Stimulated activated CD4-positive, alpha-beta T cell treated with anti-CD3 and anti-CD28 coated beads, Interleukin-12 subunit alpha, Interleukin-12 subunit beta, amount 100 ng/mL, for 48 hours (primary cell): ENCODE results near the gene ENTPD5.
"Not testable (repeated sequence)": the region's sequence is repeated elsewhere in the genome, so short reads cannot be mapped to it uniquely, and the experiment has no call there.

Experiments
- DNase-seq, 3 donors: peaks; one replicate each; pipeline ENCODE4 v3.0.0-alpha.2; 2020; ENCODE audit warnings: low read depth in 2 of 3, low spot score in 1 of 3

Gene ENTPD5

GRCh38 chr14:74008843-74009499, 10.1 kb downstream of the ENTPD5 start:
- no peak for DNase-seq

- DNase-seq = not testable (repeated sequence)
Measured at GRCh38 chr14:74005664-74006063, 13.4 kb downstream of the ENTPD5 start.

- no peak for DNase-seq
Measured at GRCh38 chr14:73998726-73999125, 20.4 kb downstream of the ENTPD5 start.

GRCh38 chr14:73997944-73998447, 21.1 kb downstream of the ENTPD5 start:
- no peak for DNase-seq

GRCh38 chr14:73997108-73997943, 21.8 kb downstream of the ENTPD5 start:
- no peak for DNase-seq

- DNase-seq = no peak
Measured at GRCh38 chr14:73996731-73997107, 22.4 kb downstream of the ENTPD5 start.

- no peak for DNase-seq
Measured at GRCh38 chr14:73995977-73996378, 23.1 kb downstream of the ENTPD5 start.

- not testable (repeated sequence) for DNase-seq
Measured at GRCh38 chr14:73994926-73995325, 24.2 kb downstream of the ENTPD5 start.

GRCh38 chr14:73991092-73991491, 28.0 kb downstream of the ENTPD5 start:
- no peak for DNase-seq

- DNase-seq = not testable (repeated sequence)
Measured at GRCh38 chr14:73988656-73989055, 30.4 kb downstream of the ENTPD5 start.

- no peak for DNase-seq
Measured at GRCh38 chr14:73988065-73988464, 31.0 kb downstream of the ENTPD5 start.

- DNase-seq = no peak
Measured at GRCh38 chr14:73977896-73978295, 41.2 kb downstream of the ENTPD5 start.

GRCh38 chr14:73976125-73976524, 43.0 kb downstream of the ENTPD5 start:
- DNase-seq = no peak

GRCh38 chr14:73973497-73973896, 45.6 kb downstream of the ENTPD5 start:
- DNase-seq = no peak

- DNase-seq = no peak
Measured at GRCh38 chr14:73968885-73969284, 50.2 kb downstream of the ENTPD5 start.

- DNase-seq = no peak
Measured at GRCh38 chr14:73965216-73965615, 53.9 kb downstream of the ENTPD5 start.

- DNase-seq = no peak
Measured at GRCh38 chr14:73961192-73961591, 57.9 kb downstream of the ENTPD5 start.

GRCh38 chr14:73958591-73958990, 60.5 kb downstream of the ENTPD5 start:
- DNase-seq = no peak

- DNase-seq = no peak
Measured at GRCh38 chr14:73955674-73956073, 63.4 kb downstream of the ENTPD5 start.

- DNase-seq = no peak
Measured at GRCh38 chr14:73953731-73954130, 65.4 kb downstream of the ENTPD5 start.

- DNase-seq = peak; percentile 81 to 90 (median 88)
Measured at GRCh38 chr14:73949752-73950734, 69.0 kb downstream of the ENTPD5 start, which contains the start of the genes COQ6 and FAM161B. Gene COQ6, plus strand, starts transcription at chr14:73950302. Its CDS starts 31 bp downstream, at chr14:73950333. Gene FAM161B, minus strand, starts transcription at chr14:73950094. Its CDS starts 68 bp downstream, at chr14:73950026.
